ENCODE results near the gene SFSWAP.
"Not testable (repeated sequence)": the region's sequence is repeated elsewhere in the genome, so short reads cannot be mapped to it uniquely, and the experiment has no call there.

SFSWAP gene

GRCh38 chr12:131793243-131794022, 82.5 kb downstream of the SFSWAP start:
- DNase-seq, result no peak

DNA sequence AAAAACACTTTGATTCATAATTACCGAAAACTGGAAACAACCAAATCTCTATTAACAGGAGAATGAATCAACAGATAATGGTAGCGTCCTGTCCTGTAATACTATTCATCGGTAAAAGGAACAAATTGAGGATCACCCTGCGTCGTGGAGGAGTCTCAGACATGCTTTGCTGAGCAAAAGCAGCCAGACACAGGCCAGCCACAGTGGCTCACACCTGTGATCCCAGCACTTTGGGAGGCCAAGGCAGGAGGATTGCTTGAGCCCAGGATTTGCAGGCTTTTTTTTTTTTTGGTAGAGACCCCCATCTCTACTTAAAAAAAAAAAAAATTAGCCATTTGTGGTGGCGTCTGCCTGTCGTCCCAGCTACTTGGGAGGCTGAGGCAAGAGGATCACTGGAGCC, 83.2 kb downstream of the SFSWAP start:
- DNase-seq, result no peak

DNA sequence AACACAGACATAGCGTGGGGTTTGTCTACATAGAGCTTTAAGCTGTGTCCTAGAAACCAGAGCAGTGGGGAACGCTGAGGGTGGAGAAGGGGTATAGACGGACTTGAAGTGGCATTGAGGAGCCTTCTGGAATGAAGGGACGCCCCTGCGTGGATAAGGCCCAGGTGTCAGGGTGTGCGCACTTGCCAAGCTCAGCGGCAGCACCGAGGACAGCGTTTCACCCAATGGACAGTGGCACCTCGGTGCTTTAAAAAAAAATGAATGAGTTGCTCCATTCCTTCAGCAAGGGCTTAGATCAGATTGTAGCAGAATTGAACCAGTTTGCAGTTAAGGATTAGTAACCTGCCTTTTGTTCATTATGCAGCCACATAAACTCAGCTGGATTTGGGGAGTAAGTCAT, 83.7 kb downstream of the SFSWAP start:
- DNase-seq, result no peak

DNA sequence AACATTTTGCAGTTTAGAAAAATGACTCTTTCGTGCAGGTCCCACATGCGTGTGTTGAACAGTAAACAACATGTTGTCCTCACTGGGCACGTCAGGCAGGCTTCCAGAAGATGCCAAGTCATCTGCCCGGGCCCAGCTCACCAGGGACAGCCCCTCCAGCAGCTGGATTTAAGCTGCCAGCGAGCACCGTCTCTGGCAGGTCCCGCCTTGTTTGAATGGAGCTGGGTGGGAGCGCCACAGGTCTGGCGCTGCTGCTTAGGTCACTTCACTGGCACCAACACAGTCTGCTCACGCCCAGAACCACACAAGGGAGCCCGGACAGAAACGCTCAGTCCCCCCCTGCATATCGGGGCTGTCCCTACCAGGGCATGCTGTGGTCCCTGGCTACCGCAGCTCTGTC, 84.2 kb downstream of the SFSWAP start:
- DNase-seq, result no peak

GRCh38 chr12:131795690-131796410, 85.0 kb downstream of the SFSWAP start:
- no peak for DNase-seq

- DNase-seq, result no peak
Measured at GRCh38 chr12:131796411-131796736, 85.5 kb downstream of the SFSWAP start.

- DNase-seq, result no peak
Measured at GRCh38 chr12:131796754-131797587, 86.1 kb downstream of the SFSWAP start.

DNA sequence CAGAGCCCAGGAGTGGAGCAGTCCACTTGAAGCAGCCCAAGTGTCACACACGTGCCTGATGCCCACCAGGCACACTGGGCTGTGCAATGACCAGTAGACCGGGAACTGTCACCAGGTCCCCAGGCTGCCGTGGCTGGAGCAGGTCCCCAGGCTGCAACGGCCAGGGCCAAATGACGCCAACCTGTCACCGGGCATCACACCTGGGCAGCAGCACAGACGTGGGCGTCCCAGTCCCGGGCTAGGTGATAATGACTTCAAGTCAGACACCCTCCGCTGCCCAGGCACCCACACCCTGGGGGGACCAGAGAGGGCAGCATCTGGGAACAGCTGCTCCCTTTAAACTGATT, 86.7 kb downstream of the SFSWAP start:
- DNase-seq, result no peak

DNA sequence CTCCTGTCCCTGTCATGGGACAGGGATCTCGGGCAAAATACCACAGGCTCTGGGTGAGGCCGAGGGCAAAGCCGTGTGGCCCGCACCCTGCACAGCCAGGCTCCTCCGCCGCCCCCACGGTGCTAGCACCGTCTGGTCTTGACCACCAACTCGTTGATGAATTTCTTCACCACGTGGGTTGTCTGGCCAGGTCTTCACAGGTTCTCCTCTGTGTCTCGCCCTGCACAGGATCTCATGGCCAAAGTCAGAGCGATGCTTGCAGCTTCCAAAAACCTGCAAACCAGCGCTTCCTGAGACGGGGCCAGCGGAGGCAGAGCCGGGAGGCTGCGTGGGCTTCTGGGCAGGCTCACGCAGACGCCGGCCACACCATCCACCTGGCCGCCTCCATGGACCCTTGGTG, 88.3 kb downstream of the SFSWAP start:
- no peak for DNase-seq

- DNase-seq, result no peak
Measured at GRCh38 chr12:131799828-131800593, 89.1 kb downstream of the SFSWAP start.

GRCh38 chr12:131800594-131801135, 89.8 kb downstream of the SFSWAP start:
- DNase-seq, result no peak

DNA sequence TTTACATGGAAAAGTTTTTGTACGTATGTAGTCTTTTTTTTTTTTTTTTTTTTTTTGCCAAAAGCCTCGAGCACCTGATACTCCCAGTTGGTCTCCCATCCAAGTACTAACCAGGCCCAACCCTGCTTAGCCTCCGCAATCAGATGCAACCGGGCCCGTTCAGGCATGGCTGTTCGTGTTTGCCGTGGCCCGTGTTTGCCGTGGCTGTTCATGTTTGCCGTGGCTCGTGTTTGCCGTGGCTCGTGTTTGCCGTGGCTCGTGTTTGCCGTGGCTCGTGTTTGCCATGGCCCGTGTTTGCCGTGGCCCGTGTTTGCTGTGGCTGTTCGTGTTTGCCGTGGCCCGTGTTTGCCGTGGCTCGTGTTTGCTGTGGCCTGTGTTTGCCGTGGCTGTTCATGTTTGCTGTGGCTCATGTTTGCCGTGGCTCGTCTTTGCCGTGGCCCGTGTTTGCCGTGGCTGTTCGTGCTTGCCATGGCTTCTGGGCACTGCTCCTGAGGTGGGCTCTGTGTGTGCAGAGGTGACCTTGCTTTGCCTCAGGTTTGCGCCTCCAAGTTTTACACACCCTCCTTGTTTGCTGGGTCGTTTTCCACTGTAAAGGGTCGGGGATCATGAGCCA, 90.5 kb downstream of the SFSWAP start:
- DNase-seq, result no peak

DNA sequence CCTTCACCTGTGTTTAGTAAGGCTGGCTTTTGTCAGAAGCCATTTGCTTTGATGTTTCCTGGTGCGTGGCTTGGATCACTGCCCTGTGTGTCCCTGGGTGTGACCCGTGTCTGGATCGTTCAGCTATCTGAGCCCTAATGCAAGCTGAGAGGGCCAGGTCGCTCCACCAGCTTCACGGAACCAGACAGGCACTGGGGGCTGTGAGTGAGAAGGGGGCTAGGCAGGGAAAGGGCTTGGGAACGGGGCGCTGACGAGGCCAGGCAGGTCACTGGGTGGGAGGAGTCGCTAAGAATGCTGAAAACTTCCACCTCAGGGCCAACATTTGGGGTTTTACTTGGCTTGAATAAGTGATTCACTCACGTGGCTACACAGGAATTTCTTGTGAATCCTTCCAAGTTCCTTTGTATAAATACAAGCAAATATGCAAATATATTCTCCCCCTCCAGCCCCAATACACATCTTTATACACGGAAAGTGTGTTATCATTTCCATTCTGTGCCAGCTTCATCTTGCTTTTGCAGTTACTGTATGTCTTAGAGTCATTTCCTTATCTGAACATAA, 93.2 kb downstream of the SFSWAP start:
- peak; percentile 65 for DNase-seq

DNA sequence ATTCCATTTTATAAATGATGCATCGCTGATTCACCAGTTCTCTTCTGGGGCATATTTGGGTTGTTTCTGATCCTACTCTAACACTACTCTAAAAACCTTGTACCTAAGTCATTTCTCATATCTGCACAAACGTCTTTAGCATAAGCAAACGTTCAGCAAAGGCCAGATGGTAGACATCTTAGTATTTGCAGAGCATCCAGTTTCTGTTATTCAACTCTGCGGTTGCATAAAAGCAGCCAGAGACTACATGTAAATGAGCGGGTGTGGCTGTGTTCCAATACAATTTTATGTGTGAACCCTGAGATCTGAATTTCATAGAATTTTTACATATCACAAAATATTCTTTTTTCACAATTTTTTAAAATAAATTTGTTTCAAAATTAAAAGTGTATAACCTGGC, 94.5 kb downstream of the SFSWAP start:
- no peak for DNase-seq

- DNase-seq, result no peak
Measured at GRCh38 chr12:131806674-131807073, 95.8 kb downstream of the SFSWAP start.

DNA sequence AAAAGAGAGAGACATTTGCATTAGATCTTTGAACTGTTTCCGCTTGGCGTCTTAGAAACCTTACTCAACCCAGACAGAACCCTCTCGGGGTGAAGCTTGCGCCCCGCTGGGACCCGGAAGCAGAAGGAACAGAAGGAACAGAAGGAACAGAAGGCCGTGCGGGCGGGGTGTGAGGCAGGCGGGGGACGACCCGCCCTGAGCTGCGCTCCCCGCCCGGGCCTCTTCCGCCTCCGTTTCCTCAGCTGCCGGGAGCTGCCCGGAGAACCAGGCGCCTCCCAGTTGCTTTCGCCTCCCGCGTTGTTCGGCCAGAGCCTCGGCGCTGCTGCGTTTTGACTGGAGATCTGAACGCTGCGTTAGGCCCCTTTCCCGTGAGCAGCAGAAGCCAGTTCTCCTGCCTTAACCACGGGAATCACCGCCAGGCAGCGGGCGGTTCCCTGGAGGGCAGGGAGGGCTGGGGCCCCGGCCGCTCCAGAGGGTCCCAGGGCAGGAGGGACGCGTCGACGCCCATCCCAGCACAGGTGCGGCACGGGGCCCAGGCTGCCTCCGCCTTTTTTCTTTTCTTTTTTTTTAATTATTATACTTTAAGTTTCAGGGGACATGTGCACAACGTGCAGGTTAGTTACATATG, 98.0 kb downstream of the SFSWAP start:
- no peak for DNase-seq

DNA sequence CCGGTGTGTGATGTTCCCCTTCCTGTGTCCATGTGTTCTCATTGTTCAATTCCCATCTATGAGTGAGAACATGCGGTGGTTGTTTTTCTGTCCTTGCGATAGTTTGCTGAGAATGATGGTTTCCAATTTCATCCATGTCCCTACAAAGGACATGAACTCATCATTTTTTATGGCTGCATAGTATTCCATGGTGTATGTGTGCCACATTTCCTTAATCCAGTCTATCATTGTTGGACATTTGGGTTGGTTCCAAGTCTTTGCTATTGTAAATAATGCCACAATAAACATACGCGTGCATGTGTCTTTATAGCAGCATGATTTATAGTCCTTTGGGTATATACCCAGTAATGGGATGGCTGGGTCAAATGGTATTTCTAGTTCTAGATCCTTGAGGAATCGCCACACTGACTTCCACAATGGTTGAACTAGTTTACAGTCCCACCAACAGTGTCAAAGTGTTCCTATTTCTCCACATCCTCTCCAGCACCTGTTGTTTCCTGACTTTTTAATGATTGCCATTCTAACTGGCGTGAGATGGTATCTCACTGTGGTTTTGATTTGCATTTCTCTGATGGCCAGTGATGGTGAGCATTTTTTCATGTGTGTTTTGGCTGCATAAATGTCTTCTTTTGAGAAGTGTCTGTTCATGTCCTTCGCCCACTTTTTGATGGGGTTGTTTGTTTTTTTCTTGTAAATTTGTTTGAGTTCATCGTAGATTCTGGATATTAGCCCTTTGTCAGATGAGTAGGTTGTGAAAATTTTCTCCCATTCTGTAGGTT, 98.8 kb downstream of the SFSWAP start:
- DNase-seq, result not testable (repeated sequence)

DNA sequence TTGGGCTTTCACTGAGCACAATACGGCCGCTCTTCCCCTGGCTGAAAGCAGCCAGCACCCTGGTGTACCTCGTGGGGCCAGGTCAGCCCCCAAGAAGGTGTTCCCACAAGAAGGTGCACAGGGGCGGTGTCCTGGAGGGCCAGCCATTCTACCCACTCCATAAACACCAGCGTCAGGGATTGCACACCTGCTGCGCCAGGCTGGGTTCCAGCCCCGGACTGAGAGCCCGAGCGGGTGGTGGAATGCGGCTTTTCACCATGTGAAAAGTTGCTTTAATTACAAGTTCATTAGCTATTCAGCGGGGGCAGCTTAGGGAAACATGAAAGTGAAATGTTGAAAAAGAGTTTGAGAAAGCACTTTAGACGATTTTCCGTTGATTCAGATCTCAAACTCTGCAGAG, 99.8 kb downstream of the SFSWAP start:
- DNase-seq, result no peak

GRCh38 chr12:131815131-131815530, 104.2 kb downstream of the SFSWAP start:
- DNase-seq, result no peak

- DNase-seq, result no peak
Measured at GRCh38 chr12:131816495-131816894, 105.6 kb downstream of the SFSWAP start.

Measured in fibroblast of skin of scalp (primary cell).